HG03103 (cell line): ENCODE results near the gene HDLBP.

Experiments used
- ATAC-seq: cut with Tn5 transposase; IDR thresholded peaks from one replicate; pipeline ENCODE4 v1.9.1; 2021; ENCODE audit warnings: low read depth; ENCODE audit not compliant: unreplicated experiment

The HDLBP gene

GRCh38 chr2:241258505-241259280 lies 56.8 kb downstream of the HDLBP start:
- ATAC-seq, result no peak

DNA sequence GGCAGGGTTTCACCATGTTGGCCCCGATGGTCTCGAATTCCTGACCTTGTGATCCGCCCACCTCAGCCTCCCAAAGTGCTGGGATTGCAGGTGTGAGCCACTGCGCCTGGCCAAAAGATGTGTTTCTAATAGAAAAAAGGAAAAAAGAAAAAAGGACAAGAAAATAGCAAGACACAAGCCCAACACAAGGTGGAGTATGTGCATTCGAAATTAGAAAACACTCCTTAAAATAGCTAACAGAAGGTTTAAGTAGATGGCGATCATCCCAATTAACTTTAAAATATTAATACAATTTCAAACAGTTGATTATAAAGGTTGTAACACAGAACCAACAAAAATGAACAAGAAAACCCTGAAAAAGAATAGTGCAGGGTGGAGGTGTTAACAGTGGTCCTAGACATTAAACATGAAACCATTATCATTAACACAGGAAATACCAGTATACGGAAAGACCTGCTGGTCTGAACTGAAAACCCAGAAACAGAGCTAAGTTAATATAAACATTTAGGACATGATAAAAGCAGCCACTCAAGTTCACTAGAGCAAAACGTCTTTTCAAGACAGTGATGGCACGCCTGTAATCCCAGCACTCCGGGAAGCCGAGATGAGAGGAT lies 57.9 kb downstream of the HDLBP start:
- no peak for ATAC-seq

DNA sequence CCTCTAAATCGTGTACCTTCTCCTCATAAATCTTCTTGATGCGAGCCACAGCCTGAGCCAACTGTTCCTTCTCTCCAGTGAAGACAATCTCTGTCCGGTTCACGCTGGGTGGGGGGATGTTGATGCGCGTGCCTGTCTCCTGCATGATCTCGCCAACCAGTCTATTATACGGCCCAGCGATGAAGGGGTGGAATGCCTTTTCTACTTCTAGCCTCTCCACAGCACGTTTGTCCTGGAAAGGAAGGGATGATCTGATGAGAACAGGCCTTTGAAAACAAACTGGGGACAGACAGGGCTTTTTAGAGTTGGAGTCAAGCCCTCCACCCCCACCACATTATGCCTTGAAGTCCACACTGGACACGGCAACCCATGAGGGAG lies 59.3 kb downstream of the HDLBP start:
- ATAC-seq, result no peak

GRCh38 chr2:241255542-241256167 lies 59.8 kb downstream of the HDLBP start:
- ATAC-seq, result no peak

- ATAC-seq, result no peak
Observed at GRCh38 chr2:241254904-241255351, 60.5 kb downstream of the HDLBP start.

DNA sequence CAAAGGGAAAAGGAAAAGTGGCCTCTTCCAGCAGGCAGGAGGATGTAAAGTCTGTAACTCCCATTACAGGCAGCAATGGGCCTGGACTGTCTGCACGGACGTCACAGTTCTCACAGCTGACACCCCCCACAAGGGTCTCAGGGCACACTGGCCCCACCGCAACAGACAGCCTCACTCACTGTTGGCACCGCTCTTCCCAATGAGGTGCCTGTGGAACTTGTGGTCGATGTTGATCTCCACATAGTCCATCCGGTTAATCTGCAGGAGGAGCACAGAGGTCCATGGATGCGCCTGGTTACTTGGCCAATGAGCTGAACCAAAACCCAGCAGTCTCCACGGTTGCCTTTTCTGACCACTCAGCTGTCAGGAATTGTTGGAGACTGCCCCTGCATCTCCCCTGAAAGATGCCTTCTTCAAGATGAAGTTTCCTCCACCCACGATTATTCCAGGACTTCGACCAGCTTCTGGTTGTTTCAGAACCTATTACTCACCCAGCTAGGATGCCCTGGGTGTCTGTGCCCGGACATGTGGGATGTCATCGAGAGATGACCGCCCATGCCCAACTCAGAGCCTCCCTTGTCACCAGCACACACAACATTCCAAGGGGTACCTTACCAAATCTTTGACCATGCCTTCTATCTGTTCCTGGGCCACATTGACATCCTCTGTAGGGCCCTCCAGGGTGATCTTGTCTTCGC lies 62.5 kb downstream of the HDLBP start:
- no peak for ATAC-seq

DNA sequence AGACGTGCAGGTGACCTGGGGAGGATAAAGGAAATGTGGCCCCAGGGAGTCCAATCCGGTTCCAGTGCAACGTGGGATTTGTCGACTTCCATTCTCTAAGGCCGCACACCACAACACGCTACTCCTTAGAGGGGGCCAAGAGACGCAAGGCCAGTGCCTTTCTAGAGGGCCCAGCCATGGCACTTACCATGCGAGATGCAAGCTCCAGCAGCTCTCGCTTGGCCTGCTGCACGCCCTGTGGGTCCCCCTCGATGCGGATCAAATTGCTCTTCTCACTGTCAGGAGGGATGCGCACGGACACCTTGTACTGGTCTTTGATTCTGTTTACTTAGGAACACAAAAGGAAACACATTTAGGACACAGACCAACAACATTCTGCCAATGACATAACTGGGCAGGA lies 65.8 kb downstream of the HDLBP start:
- ATAC-seq, result no peak

- ATAC-seq, result no peak
Observed at GRCh38 chr2:241248897-241249296, 66.6 kb downstream of the HDLBP start.

DNA sequence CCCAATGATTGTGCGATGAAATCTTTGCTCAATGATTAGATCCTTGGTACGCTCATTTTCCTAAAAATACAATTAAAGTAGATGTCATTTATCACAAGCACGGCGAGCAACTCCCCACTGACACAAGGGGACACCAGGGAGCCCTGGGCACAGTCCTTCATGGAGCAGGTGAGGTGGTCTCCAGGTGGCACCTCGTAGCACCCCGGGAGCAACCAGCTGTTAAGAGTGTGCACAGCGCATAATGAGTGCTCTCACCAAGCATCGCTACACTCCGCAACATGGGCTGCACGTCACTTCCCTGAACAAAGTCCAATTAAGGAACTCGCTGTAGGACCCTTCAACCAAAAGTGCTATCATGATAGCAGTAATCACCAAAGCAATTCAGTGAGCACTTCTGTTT lies 67.2 kb downstream of the HDLBP start:
- no peak for ATAC-seq

DNA sequence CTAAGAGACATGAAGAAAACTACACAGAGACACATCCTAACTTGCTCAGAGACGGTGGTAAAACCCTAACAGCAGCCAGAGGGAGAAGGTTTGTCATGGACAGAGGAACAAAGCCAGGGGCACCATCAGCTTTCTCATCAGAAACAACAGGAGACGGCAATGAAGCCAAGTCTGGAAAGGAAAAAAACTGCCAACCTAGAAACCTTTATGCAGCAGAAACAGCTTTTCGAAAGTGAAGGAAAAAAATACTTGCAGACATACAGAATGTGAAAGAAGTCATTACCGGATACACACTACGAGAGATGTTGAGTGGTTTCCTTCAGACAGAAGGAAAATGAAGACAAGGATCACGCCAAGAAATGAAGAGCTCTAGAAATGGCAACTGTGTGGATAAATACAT lies 71.1 kb downstream of the HDLBP start:
- no peak for ATAC-seq

GRCh38 chr2:241242306-241242705 lies 73.2 kb downstream of the HDLBP start:
- no peak for ATAC-seq

DNA sequence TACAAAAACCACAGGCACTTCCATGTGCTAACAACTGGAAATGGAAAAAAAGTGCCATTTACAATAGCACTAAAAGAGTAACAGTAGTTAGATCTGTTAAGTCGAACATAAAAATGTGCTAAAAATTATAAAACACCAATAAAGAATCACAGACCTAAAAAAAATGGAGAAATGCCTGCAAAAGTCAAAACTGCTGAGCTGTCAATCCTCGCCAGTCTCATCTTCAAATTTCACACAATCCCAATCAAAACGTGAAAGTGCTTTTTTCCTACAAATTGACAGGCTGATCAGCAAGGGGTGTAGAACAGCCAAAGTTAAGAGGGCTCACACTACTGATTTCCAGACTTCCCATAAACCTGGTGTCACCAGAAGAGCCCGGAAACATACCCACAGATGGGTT lies 73.8 kb downstream of the HDLBP start:
- ATAC-seq, result no peak

DNA sequence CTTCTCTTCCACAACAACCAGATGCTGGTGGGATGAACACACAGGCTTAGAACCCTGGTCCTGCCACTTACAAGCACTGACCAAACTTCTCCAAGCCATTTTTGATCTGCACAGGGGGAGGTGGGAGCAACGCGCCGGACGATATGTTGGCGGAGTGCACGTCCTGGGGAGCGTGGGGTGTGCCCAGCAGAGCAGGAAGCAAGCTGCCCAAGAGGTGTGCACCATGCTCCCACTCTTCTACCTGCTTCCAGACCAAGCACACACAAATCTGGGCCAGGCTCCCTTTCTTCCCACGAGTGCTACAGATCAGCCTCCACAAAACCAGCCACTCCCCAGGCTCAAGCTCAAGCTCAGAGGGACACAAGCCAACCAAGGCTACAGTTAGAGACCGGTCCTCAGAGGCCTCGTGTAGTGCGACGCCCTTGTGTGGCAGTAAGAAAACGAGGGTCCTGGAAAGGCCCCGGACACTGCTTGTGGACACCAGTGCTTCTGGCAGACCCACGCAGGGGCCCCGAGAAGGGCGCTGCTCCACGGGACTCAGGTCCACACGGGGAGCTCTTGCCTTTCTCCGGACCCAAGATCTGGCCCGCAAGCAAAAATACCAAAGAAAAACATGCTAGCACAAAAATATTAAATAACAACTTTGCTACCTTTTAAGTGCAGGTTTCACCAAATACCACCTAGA lies 75.0 kb downstream of the HDLBP start:
- ATAC-seq, result no peak

DNA sequence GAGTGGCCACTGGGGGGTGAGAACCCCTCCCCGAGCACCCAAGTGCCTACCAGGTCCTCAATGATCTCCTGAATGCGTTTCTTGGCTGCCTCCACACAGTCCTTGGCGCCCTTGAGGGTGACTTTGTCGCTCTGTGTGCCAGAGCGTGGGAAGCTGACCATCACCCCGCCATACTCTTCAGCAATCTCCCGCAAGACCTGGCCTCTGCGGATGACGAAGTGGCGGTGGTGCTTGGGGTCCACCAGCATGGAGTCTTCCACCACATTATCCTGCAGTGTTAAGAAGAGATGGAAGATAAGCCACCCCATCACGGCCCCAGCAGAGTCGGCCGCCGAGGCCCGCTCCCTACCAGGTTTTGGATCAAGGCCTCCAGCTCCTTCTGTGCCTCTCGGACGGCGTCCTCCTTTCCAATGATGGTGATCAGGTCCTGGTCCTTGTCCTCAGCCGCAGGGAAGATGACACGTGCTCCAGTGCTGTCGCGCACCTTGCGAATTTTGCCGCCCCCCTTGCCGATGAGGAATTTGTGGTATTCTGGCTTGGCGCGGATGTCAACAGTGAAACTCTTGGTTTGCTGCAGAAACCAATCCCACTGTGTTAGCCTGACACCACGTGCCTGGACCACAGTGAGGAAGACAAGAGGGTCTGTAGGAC lies 75.8 kb downstream of the HDLBP start:
- ATAC-seq, result no peak

- no peak for ATAC-seq
Observed at GRCh38 chr2:241238693-241239198, 76.7 kb downstream of the HDLBP start.

GRCh38 chr2:241237949-241238371 lies 77.5 kb downstream of the HDLBP start:
- no peak for ATAC-seq

- ATAC-seq, result no peak
Observed at GRCh38 chr2:241237047-241237446, 78.4 kb downstream of the HDLBP start.

DNA sequence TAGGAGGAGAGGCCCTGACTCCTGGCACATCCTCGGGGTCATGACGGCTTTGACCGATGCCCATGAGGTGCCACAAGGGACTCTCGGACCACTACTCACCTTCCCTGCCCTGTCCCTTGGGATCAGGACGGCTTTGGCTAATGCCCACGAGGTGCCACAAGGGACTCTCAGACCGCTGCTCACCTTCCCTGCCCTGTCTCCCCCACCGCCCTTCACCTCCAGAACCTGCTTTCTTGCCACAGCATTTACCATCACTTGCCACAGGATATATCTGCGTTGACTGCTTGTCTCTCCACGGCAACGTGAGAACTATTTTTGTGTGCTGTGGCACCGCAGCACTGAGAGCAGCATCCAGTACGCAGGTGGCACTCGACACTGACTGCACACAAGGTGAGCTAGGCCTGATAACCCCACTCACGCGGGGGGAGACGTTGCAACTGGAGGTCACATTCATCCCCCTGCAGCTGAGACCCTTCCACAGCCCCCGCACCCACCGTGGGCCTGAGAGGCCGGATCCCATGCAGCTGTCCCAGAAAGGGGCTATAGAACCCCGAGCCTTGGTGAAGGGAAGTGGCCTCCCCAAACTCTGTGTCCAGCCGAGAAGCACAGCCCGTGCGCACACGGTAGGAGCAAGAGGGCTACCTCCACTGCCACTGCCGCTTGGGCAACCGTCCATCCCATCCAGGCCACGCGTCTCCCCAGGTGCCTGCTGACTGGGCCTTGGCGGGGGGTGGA lies 79.4 kb downstream of the HDLBP start:
- no peak for ATAC-seq
